Thoracic aorta (tissue), 2 donors: ENCODE results near the gene PIK3R2. TPM values are rescaled to one million over a fixed set of nuclear protein-coding genes. Genes with fewer than 3 reads are reported as not detected.

ENCODE experiments used
- ATAC-seq: fragments of 150-250 bp; one replicate; pipeline ENCODE4 v1.8.0; 2017; ENCODE audit warnings: low read depth; ENCODE audit not compliant: insufficient number of reproducible peaks, low FRiP score
- DNase-seq: peaks from one replicate; pipeline ENCODE4 v3.0.0-alpha.2; 2020; ENCODE audit warnings: low spot score
- H3K27ac ChIP-seq, 2 donors: fragments of 200-600 bp; sonication (generic); 1 replicate in 1 of 2; 2 replicates in 1 of 2; pipeline ENCODE4 v1.5.1; 2016; ENCODE audit warnings: mild to moderate bottlenecking in 2 of 2, moderate library complexity in 2 of 2
- H3K27me3 ChIP-seq: fragments of 200-600 bp; sonication (generic); replicated peaks from 2 replicates; pipeline ENCODE4 v1.6.0; 2016; ENCODE audit warnings: mild to moderate bottlenecking; ENCODE audit not compliant: insufficient read depth
- H3K36me3 ChIP-seq: fragments of 200-600 bp; sonication (generic); one replicate; pipeline ENCODE4 v1.5.1; 2016
- H3K4me1 ChIP-seq, 2 donors: fragments of 200-600 bp; sonication (generic); 1 replicate in 1 of 2; 2 replicates in 1 of 2; pipeline versions ENCODE4 v1.5.1 to v1.6.0; 2016; ENCODE audit warnings: low read depth in 2 of 2, mild to moderate bottlenecking in 1 of 2; ENCODE audit not compliant: control insufficient read depth in 1 of 2
- H3K4me3 ChIP-seq: fragments of 200-600 bp; sonication (generic); 2 replicates; pipeline ENCODE4 v1.5.1; 2016; ENCODE audit warnings: mild to moderate bottlenecking
- H3K9me3 ChIP-seq: fragments of 200-600 bp; sonication (generic); 2 replicates; pipeline ENCODE4 v1.5.1; 2016
- total RNA-seq, 2 donors: library from RNA; depleted of rRNA; stranded (reverse); fragments of >200 nt; gene quantifications; one replicate each; pipeline versions ENCODE4 v1.1.0 to v1.2.3, GENCODE V29; 2016
- TF ChIP-seq, protein P1 (sequence below): fragments of 200-600 bp; sonication (generic); IDR thresholded peaks from one replicate; pipeline ENCODE4 v1.5.1; 2019; ENCODE audit warnings: antibody characterized with exemption

PIK3R2 gene
- total RNA-seq, 2 donors from 2014 or later = 14.3 to 15.8 TPM

GRCh38 chr19:18147396-18147795 is 5.6 kb upstream of the PIK3R2 start:
- TF ChIP-seq, protein P1, sequence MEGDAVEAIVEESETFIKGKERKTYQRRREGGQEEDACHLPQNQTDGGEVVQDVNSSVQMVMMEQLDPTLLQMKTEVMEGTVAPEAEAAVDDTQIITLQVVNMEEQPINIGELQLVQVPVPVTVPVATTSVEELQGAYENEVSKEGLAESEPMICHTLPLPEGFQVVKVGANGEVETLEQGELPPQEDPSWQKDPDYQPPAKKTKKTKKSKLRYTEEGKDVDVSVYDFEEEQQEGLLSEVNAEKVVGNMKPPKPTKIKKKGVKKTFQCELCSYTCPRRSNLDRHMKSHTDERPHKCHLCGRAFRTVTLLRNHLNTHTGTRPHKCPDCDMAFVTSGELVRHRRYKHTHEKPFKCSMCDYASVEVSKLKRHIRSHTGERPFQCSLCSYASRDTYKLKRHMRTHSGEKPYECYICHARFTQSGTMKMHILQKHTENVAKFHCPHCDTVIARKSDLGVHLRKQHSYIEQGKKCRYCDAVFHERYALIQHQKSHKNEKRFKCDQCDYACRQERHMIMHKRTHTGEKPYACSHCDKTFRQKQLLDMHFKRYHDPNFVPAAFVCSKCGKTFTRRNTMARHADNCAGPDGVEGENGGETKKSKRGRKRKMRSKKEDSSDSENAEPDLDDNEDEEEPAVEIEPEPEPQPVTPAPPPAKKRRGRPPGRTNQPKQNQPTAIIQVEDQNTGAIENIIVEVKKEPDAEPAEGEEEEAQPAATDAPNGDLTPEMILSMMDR = no peak
- no peak for ATAC-seq
- peaks cover 38% of the 10 kb centered on the region for H3K36me3 ChIP-seq
- no peaks in the 10 kb centered on the region for H3K9me3 ChIP-seq
- H3K27ac ChIP-seq = no peak overlapping the region
- H3K27me3 ChIP-seq = no peaks in the 10 kb centered on the region
- DNase-seq = no peak
- no peak overlapping the region for H3K4me3 ChIP-seq
- peaks cover 0 to 7% of the 10 kb centered on the region in 2 donors for H3K4me1 ChIP-seq

DNA sequence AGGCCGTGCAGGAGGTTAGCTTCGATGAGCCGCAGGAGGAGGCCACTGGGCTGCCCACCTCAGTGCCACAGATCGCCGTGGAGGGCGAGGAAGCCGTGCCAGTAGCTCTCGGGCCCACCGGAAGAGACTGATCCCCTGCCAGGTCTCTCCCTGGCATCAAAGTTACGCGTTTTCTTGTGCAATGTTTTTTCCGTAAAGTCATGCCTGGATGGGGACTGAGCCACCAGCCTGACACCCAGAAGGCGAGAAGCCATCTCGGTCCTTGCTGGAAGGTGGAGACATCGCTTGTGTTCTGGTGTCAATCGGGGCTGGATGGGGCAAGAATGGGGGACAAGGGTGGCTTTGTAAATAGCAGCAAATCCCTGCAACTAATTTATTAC is 3.4 kb upstream of the PIK3R2 start:
- no peaks in the 10 kb centered on the region for H3K9me3 ChIP-seq
- H3K36me3 ChIP-seq = peaks cover 23% of the 10 kb centered on the region
- H3K27ac ChIP-seq = no peak overlapping the region
- TF ChIP-seq, protein P1 = no peak
- H3K4me1 ChIP-seq = peaks cover 11 to 20% of the 10 kb centered on the region in 2 donors
- ATAC-seq (no peak), DNase-seq (no peak)
- H3K4me3 ChIP-seq = no peak overlapping the region
- H3K27me3 ChIP-seq = no peaks in the 10 kb centered on the region

GRCh38 chr19:18150776-18151624 is 2.0 kb upstream of the PIK3R2 start:
- no peak for ATAC-seq
- Histone ChIP-seq H3K27ac (peak overlapping the region in 1 of 2 donors; percentile 90), H3K9me3 (no peaks in the 10 kb centered on the region), H3K27me3 (no peaks in the 10 kb centered on the region), H3K4me3 (no peak overlapping the region), H3K4me1 (peaks cover 11 to 24% of the 10 kb centered on the region in 2 donors), H3K36me3 (peaks cover 10% of the 10 kb centered on the region)
- TF ChIP-seq, protein P1 = no peak
- DNase-seq = no peak

DNA sequence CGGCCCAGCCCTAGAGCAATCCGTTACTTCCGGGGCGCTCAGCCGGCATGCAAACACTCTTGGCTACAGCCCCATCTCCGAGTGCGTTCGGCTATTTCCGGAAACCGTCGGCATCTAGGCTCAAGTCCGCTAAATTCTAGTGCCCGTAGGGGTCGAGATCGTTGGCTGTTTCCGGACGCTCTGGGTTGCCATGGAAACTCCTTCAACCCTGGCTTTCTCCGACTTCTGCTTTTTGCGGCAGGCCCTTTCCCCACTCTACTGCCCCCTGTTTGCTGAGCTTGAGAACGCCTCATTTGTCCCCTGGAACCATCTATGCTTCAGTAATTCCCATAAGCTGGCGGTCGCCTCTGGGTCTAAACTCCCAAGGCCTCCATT is 534 bp upstream of the PIK3R2 start:
- TF ChIP-seq, protein P1 = peak; percentile 60
- Histone ChIP-seq H3K27me3 (no peaks in the 10 kb centered on the region), H3K4me3 (peak overlapping the region; percentile 83), H3K36me3 (peaks cover 3% of the 10 kb centered on the region), H3K4me1 (peaks cover 20 to 39% of the 10 kb centered on the region in 2 donors), H3K9me3 (no peaks in the 10 kb centered on the region), H3K27ac (peak overlapping the region; percentile 90 to 95)
- peak; percentile 59 for ATAC-seq
- DNase-seq = peak; percentile 92

DNA sequence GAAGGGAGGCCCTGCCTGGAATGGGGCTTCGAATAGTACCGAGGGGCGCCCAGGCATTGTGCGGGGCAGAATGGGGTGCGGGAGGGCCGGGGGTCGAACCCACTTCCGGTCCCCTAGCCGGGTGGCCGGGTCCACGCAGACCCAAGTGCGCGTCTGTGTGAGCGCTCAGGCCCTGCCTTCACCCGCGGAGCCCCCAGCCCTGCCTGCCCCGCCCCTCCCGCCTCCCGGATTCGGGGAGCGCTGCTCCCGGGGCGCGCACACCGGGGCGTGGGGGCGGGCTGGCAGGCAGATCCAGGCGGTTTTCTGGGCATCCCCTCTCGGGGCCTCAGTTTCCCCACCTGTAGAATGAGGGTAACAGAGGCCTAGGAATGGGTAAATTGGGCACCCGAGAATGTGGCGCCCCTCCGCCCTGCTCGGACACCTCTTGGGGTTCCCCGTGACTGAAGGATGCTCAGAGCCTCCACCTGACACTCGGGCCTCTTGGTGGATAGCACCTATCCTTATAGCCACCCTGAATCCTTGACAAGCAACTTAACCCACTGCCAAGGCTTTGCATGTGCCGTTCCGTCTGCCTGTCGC is 682 bp downstream of the PIK3R2 start:
- ATAC-seq (no peak), DNase-seq (no peak)
- peak overlapping the region; percentile 83 for H3K4me3 ChIP-seq
- peak overlapping the region; percentile 90 to 95 for H3K27ac ChIP-seq
- H3K4me1 ChIP-seq = peaks cover 20 to 45% of the 10 kb centered on the region in 2 donors
- no peaks in the 10 kb centered on the region for H3K36me3 ChIP-seq
- no peaks in the 10 kb centered on the region for H3K9me3 ChIP-seq
- no peaks in the 10 kb centered on the region for H3K27me3 ChIP-seq
- TF ChIP-seq, protein P1 = no peak
